ENCODE measurements around the gene OR8K5.

DNA sequence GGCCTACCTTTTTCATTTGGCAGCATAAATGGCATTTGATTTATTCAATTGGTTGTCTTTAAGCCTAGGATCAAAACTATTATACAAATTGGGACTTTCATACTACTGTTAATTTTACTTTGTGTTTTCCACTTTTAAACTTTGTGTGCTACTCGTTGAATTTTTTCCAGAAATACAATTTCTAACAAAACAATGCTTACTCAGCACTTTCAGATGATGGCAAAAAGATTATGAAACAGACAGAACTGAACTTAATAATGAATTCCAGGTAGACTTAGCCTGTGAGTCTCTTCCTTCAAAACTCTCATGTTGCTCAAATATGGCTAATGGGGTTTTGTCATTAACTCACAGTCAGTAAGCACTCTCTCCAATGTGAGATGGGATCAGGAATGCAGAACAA lies 47.7 kb upstream of the OR8K5 start:
- TF ChIP-seq, protein P1, sequence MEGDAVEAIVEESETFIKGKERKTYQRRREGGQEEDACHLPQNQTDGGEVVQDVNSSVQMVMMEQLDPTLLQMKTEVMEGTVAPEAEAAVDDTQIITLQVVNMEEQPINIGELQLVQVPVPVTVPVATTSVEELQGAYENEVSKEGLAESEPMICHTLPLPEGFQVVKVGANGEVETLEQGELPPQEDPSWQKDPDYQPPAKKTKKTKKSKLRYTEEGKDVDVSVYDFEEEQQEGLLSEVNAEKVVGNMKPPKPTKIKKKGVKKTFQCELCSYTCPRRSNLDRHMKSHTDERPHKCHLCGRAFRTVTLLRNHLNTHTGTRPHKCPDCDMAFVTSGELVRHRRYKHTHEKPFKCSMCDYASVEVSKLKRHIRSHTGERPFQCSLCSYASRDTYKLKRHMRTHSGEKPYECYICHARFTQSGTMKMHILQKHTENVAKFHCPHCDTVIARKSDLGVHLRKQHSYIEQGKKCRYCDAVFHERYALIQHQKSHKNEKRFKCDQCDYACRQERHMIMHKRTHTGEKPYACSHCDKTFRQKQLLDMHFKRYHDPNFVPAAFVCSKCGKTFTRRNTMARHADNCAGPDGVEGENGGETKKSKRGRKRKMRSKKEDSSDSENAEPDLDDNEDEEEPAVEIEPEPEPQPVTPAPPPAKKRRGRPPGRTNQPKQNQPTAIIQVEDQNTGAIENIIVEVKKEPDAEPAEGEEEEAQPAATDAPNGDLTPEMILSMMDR (conservative IDR thresholded peaks at IDR 0.05; ENCODE audit: low read depth, low read length): no peak
- no peak for TF ChIP-seq RCOR1 (IDR thresholded peaks at IDR 0.05; ENCODE audit: insufficient replicate concordance, low read length)
